ENCODE results near the gene CYBC1.
"Not testable (repeated sequence)": the region's sequence is repeated elsewhere in the genome, so short reads cannot be mapped to it uniquely, and the experiment has no call there.

Gene CYBC1

GRCh38 chr17:82415336-82415735 lies 35.2 kb downstream of the CYBC1 start:
- CTCF ChIA-PET, result interaction anchor here (1.1 kb wide), 1 partner anchor 48 kb away, joined by 4 read pairs; no protein-coding TSS in a partner anchor
- POLR2A ChIA-PET, result no interaction called here
- no peak for DNase-seq (ENCODE audit: extremely low spot score)
- TF ChIP-seq NFRKB (IDR thresholded peaks at IDR 0.05) (no peak), ARNT (IDR thresholded peaks at IDR 0.05) (no peak), FOXA1 (IDR thresholded peaks at IDR 0.05) (no peak), FOXM1 (IDR thresholded peaks at IDR 0.05; ENCODE audit: borderline replicate concordance) (no peak), HDGF (IDR thresholded peaks at IDR 0.05; ENCODE audit: borderline replicate concordance) (no peak), SUZ12 (IDR thresholded peaks at IDR 0.05) (no peak), TARDBP (IDR thresholded peaks at IDR 0.05) (no peak), BHLHE40 (IDR thresholded peaks at IDR 0.05; ENCODE audit: borderline replicate concordance) (no peak), FOXK2 (IDR thresholded peaks at IDR 0.05) (no peak), ZNF384 (IDR thresholded peaks at IDR 0.05) (no peak), PKNOX1 (IDR thresholded peaks at IDR 0.05) (no peak), L3MBTL2 (conservative IDR thresholded peaks at IDR 0.05) (no peak), SP1 (IDR thresholded peaks at IDR 0.05) (no peak), CTBP1 (IDR thresholded peaks at IDR 0.05; ENCODE audit: borderline replicate concordance) (no peak), ELF4 (IDR thresholded peaks at IDR 0.05) (no peak)

DNA sequence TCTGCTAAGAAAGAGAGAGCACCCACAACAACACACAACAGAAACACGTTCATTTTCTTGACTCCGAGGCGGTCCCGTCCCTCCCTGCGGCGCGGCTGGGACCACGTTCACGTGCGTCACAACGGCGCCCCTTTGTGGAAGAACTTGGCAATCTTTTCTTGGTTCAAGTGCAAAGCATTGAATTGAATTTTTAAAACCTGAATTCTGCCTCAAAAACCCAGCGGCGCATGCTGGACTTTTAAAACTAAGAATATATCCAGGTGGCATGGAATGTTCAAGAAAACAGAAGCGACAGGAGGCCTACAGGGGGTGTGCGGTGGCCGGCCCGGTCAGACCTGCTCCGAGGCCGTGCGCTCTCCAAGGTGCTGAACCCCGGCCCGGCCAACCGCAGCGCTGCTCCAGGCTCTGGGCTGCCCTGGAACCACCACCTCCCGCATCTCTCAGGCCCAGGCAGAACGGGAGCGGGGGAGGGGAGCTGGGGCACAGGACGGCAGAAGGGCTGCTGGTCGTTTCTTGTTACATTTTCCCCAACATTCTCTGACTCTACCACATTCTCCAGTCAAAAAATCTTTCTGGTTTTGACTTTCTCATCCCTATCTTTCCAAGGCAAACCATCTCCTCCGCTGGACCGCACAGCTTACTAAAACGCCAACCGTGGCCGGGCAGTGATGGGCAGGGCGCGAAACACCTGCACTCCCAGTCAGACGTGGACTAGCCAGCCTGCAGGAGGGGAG lies 35.8 kb downstream of the CYBC1 start:
- DNase-seq (ENCODE audit: extremely low spot score), result peak; percentile 86
- POLR2A ChIA-PET, result interaction anchor here (0.7 kb wide), 1 partner anchor 89 kb away, joined by 3 read pairs; no protein-coding TSS in a partner anchor
- CTCF ChIA-PET, result interaction anchor here (0.6 to 1.1 kb wide), 3 partner anchors 48 to 137 kb away, joined by 4 read pairs; no protein-coding TSS in a partner anchor
- TF ChIP-seq ELF4 (IDR thresholded peaks at IDR 0.05) (no peak), LEF1 (IDR thresholded peaks at IDR 0.05; ENCODE audit: borderline replicate concordance) (no peak), SUZ12 (IDR thresholded peaks at IDR 0.05) (no peak), FOXA1 (IDR thresholded peaks at IDR 0.05) (no peak), TARDBP (IDR thresholded peaks at IDR 0.05) (no peak), ARNT (IDR thresholded peaks at IDR 0.05) (no peak), BHLHE40 (IDR thresholded peaks at IDR 0.05; ENCODE audit: borderline replicate concordance) (no peak), ZNF384 (IDR thresholded peaks at IDR 0.05) (no peak), CTBP1 (IDR thresholded peaks at IDR 0.05; ENCODE audit: borderline replicate concordance) (no peak)

- ChIA-PET CTCF (interaction anchor here (0.6 kb wide), 1 partner anchor 19 kb away, joined by 3 read pairs; no protein-coding TSS in a partner anchor), POLR2A (no interaction called here)
- DNase-seq (ENCODE audit: extremely low spot score), result no peak
- TF ChIP-seq BHLHE40 (IDR thresholded peaks at IDR 0.05; ENCODE audit: borderline replicate concordance), result no peak
- no peak for TF ChIP-seq ELF4 (IDR thresholded peaks at IDR 0.05)
- no peak for TF ChIP-seq FOXK2 (IDR thresholded peaks at IDR 0.05)
- no peak for TF ChIP-seq LEF1 (IDR thresholded peaks at IDR 0.05; ENCODE audit: borderline replicate concordance)
- TF ChIP-seq FOXM1 (IDR thresholded peaks at IDR 0.05; ENCODE audit: borderline replicate concordance), result no peak
- TF ChIP-seq PKNOX1 (IDR thresholded peaks at IDR 0.05), result no peak
- TF ChIP-seq L3MBTL2 (conservative IDR thresholded peaks at IDR 0.05), result no peak
- TF ChIP-seq CTBP1 (IDR thresholded peaks at IDR 0.05; ENCODE audit: borderline replicate concordance), result no peak
- TF ChIP-seq SP1 (IDR thresholded peaks at IDR 0.05), result no peak
- TF ChIP-seq FOXA1 (IDR thresholded peaks at IDR 0.05), result no peak
- no peak for TF ChIP-seq ZNF384 (IDR thresholded peaks at IDR 0.05)
- no peak for TF ChIP-seq TARDBP (IDR thresholded peaks at IDR 0.05)
Observed at GRCh38 chr17:82412535-82413520, 37.7 kb downstream of the CYBC1 start.

DNA sequence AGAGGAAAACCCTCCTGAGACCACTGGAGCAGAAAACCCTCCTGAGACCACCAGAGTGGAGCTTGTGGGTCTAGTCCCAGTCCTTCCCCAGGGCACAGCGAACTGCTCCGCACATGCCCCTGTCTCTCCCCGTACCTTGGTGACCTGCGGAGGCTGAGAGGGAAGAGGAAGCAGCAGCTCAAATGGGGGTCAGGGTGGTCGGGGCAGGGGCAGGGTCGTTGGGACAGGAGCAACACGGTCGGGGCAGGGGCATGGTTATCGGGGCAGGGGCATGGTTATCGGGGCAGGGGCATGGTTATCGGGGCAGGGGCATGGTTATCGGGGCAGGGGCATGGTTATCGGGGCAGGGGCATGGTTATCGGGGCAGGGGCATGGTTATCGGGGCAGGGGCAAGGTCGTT lies 38.5 kb downstream of the CYBC1 start:
- CTCF ChIA-PET; POLR2A ChIA-PET; DNase-seq (ENCODE audit: extremely low spot score): not testable (repeated sequence)

- ChIA-PET POLR2A (no interaction called here), CTCF (no interaction called here)
- DNase-seq (ENCODE audit: extremely low spot score), result no peak
Observed at GRCh38 chr17:82411396-82412053, 39.0 kb downstream of the CYBC1 start.

More at GRCh38 chr17:82411396-82412053, 39.0 kb downstream of the CYBC1 start:
- TF ChIP-seq PKNOX1 (IDR thresholded peaks at IDR 0.05) (no peak), NFRKB (IDR thresholded peaks at IDR 0.05) (no peak), LEF1 (IDR thresholded peaks at IDR 0.05; ENCODE audit: borderline replicate concordance) (no peak), ELF4 (IDR thresholded peaks at IDR 0.05) (no peak)

All from HEK293T (cell line).